Measurements from ENCODE around the gene SH2D1B. TPM values are rescaled to one million over a fixed set of nuclear protein-coding genes. Genes with fewer than 3 reads are reported as not detected.

SH2D1B gene
- total and polyA plus RNA-seq, 12 donors = 0.09 to 0.60 (median 0.15) TPM; not detected in 7

DNA sequence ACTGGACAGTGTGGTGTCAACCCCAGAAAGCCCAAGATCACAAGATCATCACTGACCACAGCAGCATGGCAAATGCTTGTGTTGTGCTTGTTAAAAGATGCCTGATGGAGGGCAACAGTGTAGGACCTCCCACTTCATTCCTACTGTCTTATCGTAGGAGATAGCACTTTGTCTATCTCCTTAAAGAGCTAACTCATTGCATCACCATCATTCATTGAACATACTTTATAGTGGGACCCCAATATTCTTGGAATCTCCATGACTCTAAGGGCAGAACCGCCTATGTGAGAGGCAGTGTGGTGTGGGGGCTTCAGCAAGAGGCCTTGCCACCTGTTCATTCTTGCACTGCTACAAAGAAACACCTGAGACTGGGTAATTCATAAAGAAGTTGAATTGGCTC is 5.0 kb upstream of the SH2D1B start:
- H3K4me1 ChIP-seq = peaks cover 0 to 10% (median 0%) of the 10 kb centered on the region in 9 donors
- DNase-seq (no peak), ATAC-seq (no peak)
- intact Hi-C loops (cut with DNase I) = no loop called here
- 76 to 83% methylated on average over 2 of the region's 2 CpGs for WGBS, 2 donors
- no peaks in the 10 kb centered on the region for H3K36me3 ChIP-seq
- H3K9me3 ChIP-seq = peaks cover 0 to 6% (median 0%) of the 10 kb centered on the region in 11 donors
- no peak overlapping the region for H3K4me3 ChIP-seq
- H3K27me3 ChIP-seq = peaks cover 0 to 15% (median 3%) of the 10 kb centered on the region in 7 donors
- no peak overlapping the region for H3K27ac ChIP-seq
- TF ChIP-seq, protein P1, sequence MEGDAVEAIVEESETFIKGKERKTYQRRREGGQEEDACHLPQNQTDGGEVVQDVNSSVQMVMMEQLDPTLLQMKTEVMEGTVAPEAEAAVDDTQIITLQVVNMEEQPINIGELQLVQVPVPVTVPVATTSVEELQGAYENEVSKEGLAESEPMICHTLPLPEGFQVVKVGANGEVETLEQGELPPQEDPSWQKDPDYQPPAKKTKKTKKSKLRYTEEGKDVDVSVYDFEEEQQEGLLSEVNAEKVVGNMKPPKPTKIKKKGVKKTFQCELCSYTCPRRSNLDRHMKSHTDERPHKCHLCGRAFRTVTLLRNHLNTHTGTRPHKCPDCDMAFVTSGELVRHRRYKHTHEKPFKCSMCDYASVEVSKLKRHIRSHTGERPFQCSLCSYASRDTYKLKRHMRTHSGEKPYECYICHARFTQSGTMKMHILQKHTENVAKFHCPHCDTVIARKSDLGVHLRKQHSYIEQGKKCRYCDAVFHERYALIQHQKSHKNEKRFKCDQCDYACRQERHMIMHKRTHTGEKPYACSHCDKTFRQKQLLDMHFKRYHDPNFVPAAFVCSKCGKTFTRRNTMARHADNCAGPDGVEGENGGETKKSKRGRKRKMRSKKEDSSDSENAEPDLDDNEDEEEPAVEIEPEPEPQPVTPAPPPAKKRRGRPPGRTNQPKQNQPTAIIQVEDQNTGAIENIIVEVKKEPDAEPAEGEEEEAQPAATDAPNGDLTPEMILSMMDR (IDR thresholded peaks at IDR 0.05) = no peak

DNA sequence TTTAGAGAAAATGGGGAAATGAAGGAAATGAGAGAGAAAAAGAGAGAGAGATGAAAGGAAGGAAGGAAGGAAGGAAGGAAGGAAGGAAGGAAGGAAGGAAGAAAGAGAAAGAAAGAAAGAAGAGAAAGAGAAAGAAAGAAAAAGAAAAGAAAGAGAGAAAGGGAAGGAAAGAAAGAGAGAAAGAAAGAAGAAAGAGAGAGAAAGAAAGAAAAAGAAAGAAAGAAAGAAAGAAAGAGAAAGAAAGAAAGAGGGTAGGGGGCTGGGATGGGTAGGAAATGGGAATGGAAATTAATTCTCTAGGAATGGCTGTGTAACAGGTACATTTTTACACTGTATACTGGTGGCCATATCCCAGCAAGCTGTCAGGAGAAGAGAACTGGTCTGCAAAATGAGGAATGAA is 4.3 kb upstream of the SH2D1B start:
- ATAC-seq (no peak), DNase-seq (no peak)
- TF ChIP-seq, protein P1 (IDR thresholded peaks at IDR 0.05) = no peak
- H3K36me3 ChIP-seq = no peaks in the 10 kb centered on the region
- H3K4me3 ChIP-seq = no peak overlapping the region
- H3K27me3 ChIP-seq = peaks cover 0 to 15% (median 3%) of the 10 kb centered on the region in 7 donors
- H3K9me3 ChIP-seq = peaks cover 0 to 6% (median 0%) of the 10 kb centered on the region in 11 donors
- intact Hi-C loops (cut with DNase I) = no loop called here
- H3K4me1 ChIP-seq = peaks cover 0 to 3% (median 0%) of the 10 kb centered on the region in 9 donors
- no peak overlapping the region for H3K27ac ChIP-seq

DNA sequence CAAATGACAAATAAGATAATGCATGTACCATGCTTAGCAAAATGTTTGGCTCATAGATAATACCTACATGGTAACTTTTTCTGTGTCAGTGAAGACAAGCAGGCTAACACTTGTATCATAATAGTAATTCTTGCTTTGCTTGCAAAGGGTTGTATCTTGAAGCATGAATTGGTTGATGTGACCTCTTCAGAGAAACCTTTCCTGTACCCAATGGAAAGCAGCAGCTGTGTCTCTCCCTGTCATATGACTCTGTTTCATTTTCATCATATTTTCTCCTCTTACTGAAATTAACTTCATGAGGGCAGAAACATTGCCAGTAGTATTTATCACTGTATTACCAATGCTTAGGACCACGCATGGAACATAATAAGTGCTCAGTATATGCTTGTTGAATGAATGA is 4.4 kb downstream of the SH2D1B start:
- ATAC-seq (no peak), DNase-seq (no peak)
- TF ChIP-seq, protein P1 (IDR thresholded peaks at IDR 0.05) = no peak
- peaks cover 0 to 4% (median 0%) of the 10 kb centered on the region in 7 donors for H3K27me3 ChIP-seq
- H3K4me3 ChIP-seq = no peak overlapping the region
- intact Hi-C loops (cut with DNase I) = no loop called here
- no peaks in the 10 kb centered on the region for H3K36me3 ChIP-seq
- peaks cover 0 to 13% (median 0%) of the 10 kb centered on the region in 9 donors for H3K4me1 ChIP-seq
- 92 to 97% methylated on average over 1 of the region's 1 CpG for WGBS, 2 donors
- no peak overlapping the region for H3K27ac ChIP-seq
- H3K9me3 ChIP-seq = no peaks in the 10 kb centered on the region

DNA sequence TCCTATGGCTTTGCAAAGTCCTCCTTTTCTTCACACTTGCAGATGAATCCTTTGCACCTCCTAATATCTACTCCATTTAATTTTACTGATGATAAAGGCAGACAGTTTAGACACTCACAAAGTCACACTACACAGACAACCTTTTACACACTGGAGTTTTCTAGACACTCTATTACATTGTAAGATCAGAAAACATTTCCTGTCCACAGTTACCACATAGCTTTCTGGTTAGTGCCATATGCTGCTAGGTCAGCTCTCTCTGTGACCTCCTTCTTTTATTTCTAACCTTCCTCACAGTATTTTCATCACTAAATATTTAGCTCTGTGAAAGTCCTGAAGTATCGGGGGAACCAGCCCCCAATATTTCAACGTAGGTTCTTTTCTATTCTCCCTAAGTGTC is 5.1 kb downstream of the SH2D1B start:
- H3K27me3 ChIP-seq = peaks cover 0 to 7% (median 0%) of the 10 kb centered on the region in 7 donors
- H3K4me1 ChIP-seq = peaks cover 0 to 13% (median 0%) of the 10 kb centered on the region in 9 donors
- WGBS, 2 donors = 91 to 92% methylated on average over 2 of the region's 2 CpGs
- DNase-seq (no peak), ATAC-seq (no peak)
- intact Hi-C loops (cut with DNase I) = no loop called here
- H3K4me3 ChIP-seq = no peak overlapping the region
- no peaks in the 10 kb centered on the region for H3K36me3 ChIP-seq
- no peak overlapping the region for H3K27ac ChIP-seq
- H3K9me3 ChIP-seq = no peaks in the 10 kb centered on the region
- TF ChIP-seq, protein P1 (IDR thresholded peaks at IDR 0.05) = no peak

Data from heart right ventricle (tissue), 16 donors.